GM12878 (cell line): Measurements from ENCODE around the gene ARF3. TPM values are rescaled to one million over a fixed set of nuclear protein-coding genes. Genes with fewer than 3 reads are reported as not detected.

ENCODE experiments used
- ATAC-seq: fragments of 200-7000 bp; cut with Tn5 transposase; 3 replicates; pipeline ENCODE4 v1.9.1; 2020; ENCODE audit warnings: mild to moderate bottlenecking, moderate library complexity
- BruUV-seq: library from RNA; stranded (reverse); fragments of 400-500 nt; replicated peaks from 2 replicates; lab custom pipeline; 2021; lab: Mats Ljungman, UMichigan
- CTCF ChIA-PET: fragments of 300-600 bp; sonication (Branson Sonifier 250); formaldehyde crosslinking; extraction: SDS; loops from one replicate; lab custom pipeline; 2021; ENCODE audit warnings: inconsistent platforms; lab: Yijun Ruan, JAX
- POLR2A ChIA-PET: fragments of 350-600 bp; formaldehyde crosslinking; extraction: SDS; loops from one replicate; lab custom pipeline; 2021; ENCODE audit warnings: inconsistent platforms; lab: Charles Lee
- RAD21 ChIA-PET: fragments of 300-600 bp; sonication (Branson Sonifier 250); formaldehyde crosslinking; loops from one replicate; lab custom pipeline; 2023; ENCODE audit warnings: antibody characterized with exemption; ENCODE audit not compliant: unreplicated experiment; lab: Charles Lee
- SMC1A ChIA-PET: fragments of 300-600 bp; sonication (Branson Sonifier 250); formaldehyde crosslinking; loops from one replicate; lab custom pipeline; 2023; ENCODE audit not compliant: unreplicated experiment, uncharacterized antibody; lab: Charles Lee
- DNase-seq: peaks from one replicate; pipeline ENCODE4 v3.0.0-alpha.2; 2011; ENCODE audit warnings: low read depth, low spot score
- FAIRE-seq: peaks from 3 replicates; lab custom pipeline; 2011; peaks lifted over from hg19 to GRCh38; lab: Jason Lieb, UNC
- H2AFZ ChIP-seq: 2 replicates; pipeline ENCODE4 v1.6.0; 2011; ENCODE audit warnings: low read depth, low read length, control low read depth; ENCODE audit not compliant: control insufficient read depth
- H3K27ac ChIP-seq: 2 replicates; pipeline ENCODE4 v1.5.1; 2011; ENCODE audit warnings: control low read depth; ENCODE audit not compliant: control insufficient read depth, insufficient read depth
- H3K27me3 ChIP-seq, 2 experiments: replicated peaks in 1 of 2; 2 replicates each; pipeline versions ENCODE4 v1.6.0 to v1.6.1; 2011; ENCODE audit warnings: low read length in 1 of 2; ENCODE audit not compliant: control insufficient read depth in 2 of 2, insufficient read depth in 2 of 2
- H3K36me3 ChIP-seq, 2 experiments: 2 replicates each; pipeline ENCODE4 v1.5.1; 2011; ENCODE audit warnings: low read length in 1 of 2; ENCODE audit not compliant: control insufficient read depth in 2 of 2, insufficient read depth in 2 of 2
- H3K4me1 ChIP-seq: 2 replicates; pipeline ENCODE4 v1.6.1; 2011; ENCODE audit warnings: mild to moderate bottlenecking, low read length, moderate library complexity, mixed read lengths; ENCODE audit not compliant: control insufficient read depth, insufficient read depth
- H3K4me2 ChIP-seq: 2 replicates; pipeline ENCODE4 v1.6.0; 2011; ENCODE audit warnings: control low read depth; ENCODE audit not compliant: control insufficient read depth, insufficient read depth
- H3K4me3 ChIP-seq: fragments of 200-600 bp; sonication (generic); 2 replicates; pipeline ENCODE4 v1.5.1; 2016
- H3K79me2 ChIP-seq: 2 replicates; pipeline ENCODE4 v1.6.0; 2011; ENCODE audit warnings: low read length; ENCODE audit not compliant: control insufficient read depth, insufficient read depth
- H3K9ac ChIP-seq: 2 replicates; pipeline ENCODE4 v1.8.0; 2011; ENCODE audit warnings: low read length, control low read depth, mixed read lengths; ENCODE audit not compliant: control insufficient read depth, insufficient read depth
- H3K9me3 ChIP-seq: replicated peaks from 3 replicates; pipeline ENCODE4 v1.5.1; 2011; ENCODE audit warnings: mild to moderate bottlenecking, low read length; ENCODE audit not compliant: control insufficient read depth, insufficient read depth
- H4K20me1 ChIP-seq: 2 replicates; pipeline ENCODE4 v1.6.0; 2011; ENCODE audit not compliant: control insufficient read depth, insufficient read depth
- MTA3 ChIP-seq: IDR thresholded peaks from 2 replicates; pipeline ENCODE4 v1.6.1; 2012; ENCODE audit warnings: low read length, inconsistent platforms, borderline replicate concordance
- SPI1 ChIP-seq: IDR thresholded peaks from 2 replicates; pipeline ENCODE4 v1.6.1; 2011; ENCODE audit warnings: low read depth, mild to moderate bottlenecking, low read length, moderate library complexity, borderline replicate concordance; ENCODE audit not compliant: insufficient read depth
- SREBF1 ChIP-seq: IDR thresholded peaks from 2 replicates; pipeline ENCODE4 v1.6.1; 2012; ENCODE audit warnings: mild to moderate bottlenecking, low read length
- SREBF2 ChIP-seq: IDR thresholded peaks from 2 replicates; pipeline ENCODE4 v1.6.1; 2012; ENCODE audit warnings: mild to moderate bottlenecking, low read length
- WGBS: methylation state at CpG from one replicate; pipeline ENCODE4 v1.1.6; 2016; ENCODE audit warnings: low lambda C conversion rate; ENCODE audit not compliant: insufficient replicate concordance, insufficient coverage; ENCODE audit errors: missing lambda C conversion rate; 5-methylcytosine and 5-hydroxymethylcytosine counted together
- in situ Hi-C: fragments of 300-500 bp; cut with MboI; formaldehyde crosslinking; loops from 9 replicates; pipeline ENCODE4 v1.14.3; 2018; ENCODE audit warnings: mixed read lengths
- intact Hi-C: fragments of 100-400 bp; cut with micrococcal nuclease; formaldehyde crosslinking; loops from one replicate; pipeline ENCODE4 v1.14.2; 2022; ENCODE audit not compliant: unreplicated experiment
- polyA plus RNA-seq, 11 experiments: library from polyadenylated mRNA; depleted of rRNA in 4 of 11; unstranded in 6 of 11; stranded (reverse) in 5 of 11; fragments of >200 nt; fragmentation: Nextera tagmentation in 4 of 11; fragmentation: Illumina TruSeq in 1 of 11; extraction: Ambion mirVana in 4 of 11; extraction: Trizol in 1 of 11; gene quantifications; 1 replicate in 1 of 11; 2 replicates in 10 of 11; pipeline versions ENCODE4 v1.2.1 to v1.2.3, GENCODE V29; 2011 to 2016; ENCODE audit warnings: inconsistent platforms in 2 of 11, missing spikeins in 2 of 11, low read depth in 1 of 11
- total RNA-seq, 4 experiments: library from RNA; depleted of rRNA in 3 of 4; stranded (reverse); fragments of >200 nt in 3 of 4; fragmentation: Illumina TruSeq in 1 of 4; extraction: Trizol in 1 of 4; gene quantifications; 2 replicates each; pipeline versions ENCODE4 v1.2.1 to v1.2.3, GENCODE V29; 2013 to 2021
- TF ChIP-seq, protein P1 (sequence below): IDR thresholded peaks from 2 replicates; pipeline ENCODE4 v1.6.1; 2012; ENCODE audit warnings: low read length, inconsistent platforms

ARF3 gene
- total and polyA plus RNA-seq, 10 of the 15 experiments (the other 5 are each of a cell fraction or from before 2014, with no cell fraction given) = 8.7 to 263 (median 74.4) TPM

GRCh38 chr12:48958049-48958388, 732 bp upstream of the ARF3 start:
- no peak for DNase-seq
- Histone ChIP-seq H2AFZ (peak overlapping the region; percentile 62), H3K4me3 (peak overlapping the region; percentile 95), H3K4me2 (peak overlapping the region; percentile 39), H3K9me3 (no peaks in the 10 kb centered on the region), H4K20me1 (no peaks in the 10 kb centered on the region), H3K4me1 (peaks cover 14% of the 10 kb centered on the region), H3K9ac (peak overlapping the region; percentile 15; the same call in 1 of the 2 replicates), H3K79me2 (peaks cover 39% of the 10 kb centered on the region), H3K27ac (no peak overlapping the region), H3K27me3 (no peaks in the 10 kb centered on the region; a peak in 1 of 4 replicates), H3K36me3 (no peaks in the 10 kb centered on the region; a peak in 2 of 4 replicates)
- no peak for TF ChIP-seq SREBF1
- peak; percentile 21; the same call in 1 of the 2 replicates for TF ChIP-seq SPI1
- TF ChIP-seq SREBF2 = no peak
- TF ChIP-seq, protein P1, sequence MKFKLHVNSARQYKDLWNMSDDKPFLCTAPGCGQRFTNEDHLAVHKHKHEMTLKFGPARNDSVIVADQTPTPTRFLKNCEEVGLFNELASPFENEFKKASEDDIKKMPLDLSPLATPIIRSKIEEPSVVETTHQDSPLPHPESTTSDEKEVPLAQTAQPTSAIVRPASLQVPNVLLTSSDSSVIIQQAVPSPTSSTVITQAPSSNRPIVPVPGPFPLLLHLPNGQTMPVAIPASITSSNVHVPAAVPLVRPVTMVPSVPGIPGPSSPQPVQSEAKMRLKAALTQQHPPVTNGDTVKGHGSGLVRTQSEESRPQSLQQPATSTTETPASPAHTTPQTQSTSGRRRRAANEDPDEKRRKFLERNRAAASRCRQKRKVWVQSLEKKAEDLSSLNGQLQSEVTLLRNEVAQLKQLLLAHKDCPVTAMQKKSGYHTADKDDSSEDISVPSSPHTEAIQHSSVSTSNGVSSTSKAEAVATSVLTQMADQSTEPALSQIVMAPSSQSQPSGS = no peak
- no peak for TF ChIP-seq MTA3
- ChIA-PET RAD21 (interaction anchor here (0.6 to 4.6 kb wide), 12 partner anchors 10 to 790 kb away, joined by 3 to 35 read pairs (median 6); partner anchors contain the start of genes DDX23, FKBP11, WNT1 and WNT10B), POLR2A (interaction anchor here (0.6 to 8.1 kb wide), 7 partner anchors 10 to 295 kb away, joined by 3 to 86 read pairs (median 5); partner anchors contain the start of genes WNT1 and WNT10B), SMC1A (interaction anchor here (0.6 to 3.7 kb wide), 13 partner anchors 8 to 1968 kb away, joined by 3 to 18 read pairs (median 4); partner anchors contain the start of gene RND1), CTCF (interaction anchor here (0.9 to 3.6 kb wide), 12 partner anchors 9 to 143 kb away, joined by 3 to 39 read pairs (median 6); partner anchors contain the start of genes FKBP11 and WNT1)
- FAIRE-seq = no peak
- 3% methylated on average over 3 of the region's 3 CpGs for WGBS
- in situ Hi-C loops = no loop called here
- BruUV-seq = no TSS peak
- no peak for ATAC-seq
- intact Hi-C loops = no loop called here
